Nephron (organoid): ENCODE measurements around the gene PLEKHA8.
A peak's percentile ranks its signal among the peaks of the same experiment; 100 is the strongest.

Experiments used
- H3K27ac Mint-ChIP-seq, 3 experiments: 2 replicates each; pipeline ENCODE4 v1.8.0; 2020; ENCODE audit warnings: mixed read lengths in 3 of 3, mild to moderate bottlenecking in 2 of 3, moderate library complexity in 1 of 3
- H3K27me3 Mint-ChIP-seq: 2 replicates; pipeline ENCODE4 v1.8.0; 2021; ENCODE audit warnings: low read depth, mild to moderate bottlenecking, moderate library complexity, mixed read lengths
- H3K36me3 Mint-ChIP-seq: 2 replicates; pipeline ENCODE4 v1.8.0; 2020; ENCODE audit warnings: low read depth, mixed read lengths
- H3K4me1 Mint-ChIP-seq: 2 replicates; pipeline ENCODE4 v1.8.0; 2020; ENCODE audit warnings: mixed read lengths
- H3K4me3 Mint-ChIP-seq, 3 experiments: 2 replicates each; pipeline ENCODE4 v1.8.0; 2020; ENCODE audit warnings: mild to moderate bottlenecking in 3 of 3, mixed read lengths in 3 of 3, moderate library complexity in 2 of 3
- H3K9me3 Mint-ChIP-seq: 2 replicates; pipeline ENCODE4 v1.8.0; 2020; ENCODE audit warnings: mixed read lengths
- TF ChIP-seq, protein P1 (sequence below), 3 experiments: fragments of 200-600 bp; sonication (generic); IDR thresholded peaks; one replicate each; pipeline ENCODE4 v1.5.0; 2021; ENCODE audit warnings: antibody characterized with exemption in 3 of 3; ENCODE audit not compliant: unreplicated experiment in 3 of 3

The PLEKHA8 gene

DNA sequence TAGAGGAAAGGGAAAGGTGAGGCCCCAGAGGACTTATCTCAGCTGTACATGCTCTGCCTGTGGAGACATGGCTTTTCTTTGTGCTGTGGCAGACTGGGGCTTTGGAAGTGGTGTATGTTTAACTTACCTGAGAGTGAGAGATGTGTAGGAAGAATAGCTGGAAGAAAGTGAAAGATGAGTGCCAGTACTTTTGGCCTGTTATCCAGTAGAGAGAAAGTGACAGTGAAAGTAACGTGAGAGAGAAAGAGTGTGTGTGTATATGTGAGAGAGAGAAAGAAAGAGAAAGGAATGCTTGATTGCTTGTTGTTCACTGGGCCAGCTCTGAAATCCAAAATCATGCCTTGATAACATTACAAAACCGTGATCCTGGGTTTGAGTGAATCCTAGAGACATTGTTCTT, 132.1 kb downstream of the PLEKHA8 start:
- TF ChIP-seq, protein P1, sequence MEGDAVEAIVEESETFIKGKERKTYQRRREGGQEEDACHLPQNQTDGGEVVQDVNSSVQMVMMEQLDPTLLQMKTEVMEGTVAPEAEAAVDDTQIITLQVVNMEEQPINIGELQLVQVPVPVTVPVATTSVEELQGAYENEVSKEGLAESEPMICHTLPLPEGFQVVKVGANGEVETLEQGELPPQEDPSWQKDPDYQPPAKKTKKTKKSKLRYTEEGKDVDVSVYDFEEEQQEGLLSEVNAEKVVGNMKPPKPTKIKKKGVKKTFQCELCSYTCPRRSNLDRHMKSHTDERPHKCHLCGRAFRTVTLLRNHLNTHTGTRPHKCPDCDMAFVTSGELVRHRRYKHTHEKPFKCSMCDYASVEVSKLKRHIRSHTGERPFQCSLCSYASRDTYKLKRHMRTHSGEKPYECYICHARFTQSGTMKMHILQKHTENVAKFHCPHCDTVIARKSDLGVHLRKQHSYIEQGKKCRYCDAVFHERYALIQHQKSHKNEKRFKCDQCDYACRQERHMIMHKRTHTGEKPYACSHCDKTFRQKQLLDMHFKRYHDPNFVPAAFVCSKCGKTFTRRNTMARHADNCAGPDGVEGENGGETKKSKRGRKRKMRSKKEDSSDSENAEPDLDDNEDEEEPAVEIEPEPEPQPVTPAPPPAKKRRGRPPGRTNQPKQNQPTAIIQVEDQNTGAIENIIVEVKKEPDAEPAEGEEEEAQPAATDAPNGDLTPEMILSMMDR (IDR thresholded peaks at IDR 0.05; ENCODE audit: unreplicated experiment in 3 of 3), result no peak
- Mint-ChIP-seq H3K36me3 (no peaks in the 10 kb centered on the region), H3K27ac (peak overlapping the region in 1 of 3 experiments; percentile 30), H3K4me3 (no peak overlapping the region), H3K27me3 (peaks cover 9% of the 10 kb centered on the region), H3K9me3 (no peaks in the 10 kb centered on the region), H3K4me1 (peaks cover 36% of the 10 kb centered on the region)

DNA sequence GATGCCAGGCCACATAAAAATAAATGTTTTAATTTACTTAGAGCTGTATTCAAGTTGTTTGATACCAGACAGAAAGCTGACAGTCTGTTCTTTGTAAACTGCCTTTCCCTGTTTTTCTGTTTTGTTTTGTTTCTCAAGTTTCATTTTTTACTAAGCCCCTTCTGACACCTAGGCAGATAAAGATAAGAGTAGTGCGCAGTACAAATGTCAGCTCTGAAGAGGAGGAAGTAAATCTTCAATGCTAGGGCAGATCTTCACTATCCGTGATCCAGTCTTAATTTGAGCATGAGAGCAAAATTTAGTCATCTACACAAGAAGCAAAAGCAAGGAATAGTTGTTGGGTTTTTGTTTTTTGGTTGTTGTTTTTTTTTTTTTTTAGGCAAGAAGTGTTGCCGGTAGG, 133.9 kb downstream of the PLEKHA8 start:
- H3K27me3 Mint-ChIP-seq, result peaks cover 9% of the 10 kb centered on the region
- H3K9me3 Mint-ChIP-seq, result no peaks in the 10 kb centered on the region
- peaks cover 32% of the 10 kb centered on the region for H3K4me1 Mint-ChIP-seq
- peak overlapping the region in 2 of 3 experiments; percentile 10 to 31 for H3K27ac Mint-ChIP-seq
- TF ChIP-seq, protein P1 (IDR thresholded peaks at IDR 0.05; ENCODE audit: unreplicated experiment in 3 of 3), result no peak
- no peak overlapping the region for H3K4me3 Mint-ChIP-seq
- no peaks in the 10 kb centered on the region for H3K36me3 Mint-ChIP-seq

DNA sequence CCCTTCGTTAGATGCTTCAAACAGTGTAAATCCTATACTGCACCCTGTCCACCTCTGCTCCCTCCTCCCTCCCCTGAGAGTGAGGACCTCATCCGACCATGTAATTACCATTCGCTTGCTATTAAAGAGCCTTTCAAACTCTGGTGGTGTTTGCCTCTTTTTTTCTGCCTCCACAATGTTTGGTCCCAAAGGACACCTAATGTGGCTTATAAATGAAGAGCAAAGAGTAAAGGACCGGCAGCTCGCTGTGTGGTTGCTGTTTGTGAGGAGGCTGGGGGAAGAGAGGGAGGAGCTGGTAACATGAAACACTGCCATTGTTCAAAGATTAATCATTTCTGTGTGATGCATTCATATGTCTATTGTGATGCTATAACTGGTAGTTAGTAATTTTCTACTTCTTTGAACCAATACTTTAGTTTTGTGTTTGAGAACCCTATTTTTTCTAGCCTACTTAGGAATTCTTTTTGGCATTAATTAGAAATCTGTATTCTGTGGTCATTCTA, 134.5 kb downstream of the PLEKHA8 start:
- Mint-ChIP-seq H3K36me3 (no peaks in the 10 kb centered on the region), H3K27ac (peak overlapping the region in 2 of 3 experiments; percentile 10 to 31), H3K4me3 (no peak overlapping the region), H3K27me3 (peaks cover 10% of the 10 kb centered on the region), H3K4me1 (peaks cover 30% of the 10 kb centered on the region), H3K9me3 (no peaks in the 10 kb centered on the region)
- TF ChIP-seq, protein P1 (IDR thresholded peaks at IDR 0.05; ENCODE audit: unreplicated experiment in 3 of 3), result no peak

DNA sequence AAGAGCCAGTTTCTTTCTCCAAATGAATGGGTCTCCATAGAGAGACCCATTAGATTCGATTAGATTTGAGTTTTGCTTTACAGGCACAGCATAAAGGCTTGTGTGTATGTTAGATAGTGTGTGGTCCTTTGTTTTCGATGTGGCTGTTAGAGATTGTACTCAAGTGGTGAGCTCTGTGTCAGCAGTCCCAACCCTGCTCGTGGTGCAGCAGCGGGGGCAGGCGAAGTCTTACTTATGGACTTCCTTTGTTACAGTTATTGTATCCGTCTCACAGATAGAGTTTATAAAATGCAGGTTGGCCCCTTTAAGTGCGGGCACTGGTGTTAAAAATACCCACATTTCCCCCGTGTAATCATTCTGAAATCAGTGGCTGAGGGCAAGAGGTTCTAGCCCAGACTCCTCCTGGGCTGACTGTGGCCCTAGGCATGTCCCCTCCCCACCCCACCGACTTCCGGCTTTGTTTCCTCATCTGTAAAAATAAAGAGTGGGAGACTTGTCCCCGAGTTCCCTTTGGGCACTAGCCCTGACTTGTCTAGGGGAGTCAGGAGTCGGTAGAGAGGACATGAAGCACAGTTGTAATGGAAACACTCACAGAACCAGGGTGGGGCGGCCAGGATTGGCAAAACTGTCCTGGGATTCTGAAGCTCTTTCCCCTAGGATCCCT, 135.2 kb downstream of the PLEKHA8 start:
- H3K4me3 Mint-ChIP-seq, result no peak overlapping the region
- H3K36me3 Mint-ChIP-seq, result no peaks in the 10 kb centered on the region
- TF ChIP-seq, protein P1 (IDR thresholded peaks at IDR 0.05; ENCODE audit: unreplicated experiment in 3 of 3), result no peak
- peak overlapping the region in 2 of 3 experiments; percentile 10 to 16 for H3K27ac Mint-ChIP-seq
- peaks cover 36% of the 10 kb centered on the region for H3K4me1 Mint-ChIP-seq
- H3K27me3 Mint-ChIP-seq, result peaks cover 15% of the 10 kb centered on the region
- H3K9me3 Mint-ChIP-seq, result no peaks in the 10 kb centered on the region

DNA sequence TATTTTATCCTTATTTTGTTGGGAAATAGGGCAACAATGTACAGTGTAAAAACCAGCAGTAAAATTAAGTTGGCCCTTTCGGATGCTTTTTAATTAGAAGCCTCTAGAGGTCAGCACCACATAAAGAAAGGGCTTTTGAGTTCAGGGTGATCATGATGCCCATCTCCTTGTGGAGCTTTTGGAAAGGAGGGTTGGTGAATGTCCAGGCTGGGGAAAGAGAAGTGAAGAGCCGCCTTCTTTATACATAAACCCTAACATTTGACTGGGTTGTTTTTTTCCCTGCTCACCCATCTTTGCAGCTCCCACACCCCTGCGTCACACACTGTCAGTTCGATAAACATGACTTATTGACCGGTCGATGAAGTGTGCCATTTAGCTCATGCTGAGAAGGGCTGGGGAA, 136.4 kb downstream of the PLEKHA8 start:
- Mint-ChIP-seq H3K36me3 (no peaks in the 10 kb centered on the region), H3K9me3 (no peaks in the 10 kb centered on the region), H3K27me3 (peaks cover 22% of the 10 kb centered on the region), H3K4me1 (peaks cover 44% of the 10 kb centered on the region), H3K27ac (peak overlapping the region; percentile 3 to 16 (median 8)), H3K4me3 (no peak overlapping the region)
- TF ChIP-seq, protein P1 (IDR thresholded peaks at IDR 0.05; ENCODE audit: unreplicated experiment in 3 of 3), result peak; percentile 49 to 58 (median 53)

DNA sequence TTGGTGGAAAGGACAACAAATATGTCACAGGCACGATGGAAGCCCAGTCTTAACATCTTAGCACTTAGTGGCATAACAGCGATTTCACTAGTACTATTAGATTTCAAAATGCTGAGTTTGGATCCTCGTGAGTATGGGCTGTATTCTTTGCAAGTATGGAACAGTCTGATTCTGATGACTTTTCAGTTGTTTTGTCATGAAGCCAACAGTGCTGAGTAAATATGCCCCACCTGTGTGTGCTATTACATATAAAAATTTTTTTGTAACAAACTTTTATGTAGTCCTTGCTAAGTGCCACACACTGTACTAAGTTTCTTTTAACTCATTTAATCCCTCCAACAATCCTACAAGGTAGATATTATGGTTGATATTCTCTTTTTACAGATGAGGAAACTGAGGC, 137.4 kb downstream of the PLEKHA8 start:
- no peaks in the 10 kb centered on the region for H3K36me3 Mint-ChIP-seq
- peak overlapping the region in 1 of 3 experiments; percentile 73 for H3K27ac Mint-ChIP-seq

More for the DNA sequence above, 137.4 kb downstream of the PLEKHA8 start:
- H3K4me1 Mint-ChIP-seq, result peaks cover 45% of the 10 kb centered on the region
- no peak overlapping the region for H3K4me3 Mint-ChIP-seq
- H3K27me3 Mint-ChIP-seq, result peaks cover 22% of the 10 kb centered on the region
- H3K9me3 Mint-ChIP-seq, result no peaks in the 10 kb centered on the region
- TF ChIP-seq, protein P1 (IDR thresholded peaks at IDR 0.05; ENCODE audit: unreplicated experiment in 3 of 3), result no peak
